HepG2 (cell line): ENCODE measurements around the gene ALDH7A1. TPM values are rescaled to one million over a fixed set of nuclear protein-coding genes. Genes with fewer than 3 reads are reported as not detected.
A peak's percentile ranks its signal among the peaks of the same experiment; 100 is the strongest.

Experiments used
- ATAC-seq: fragments of 200-7000 bp; cut with Tn5 transposase; 3 replicates; pipeline ENCODE4 v1.9.1; 2020; ENCODE audit warnings: mild to moderate bottlenecking, moderate library complexity
- BruUV-seq: library from RNA; stranded (reverse); fragments of 400-500 nt; replicated peaks from 2 replicates; lab custom pipeline; 2021; lab: Mats Ljungman, UMichigan
- CTCF ChIA-PET: fragments of 300-600 bp; formaldehyde crosslinking; extraction: SDS; loops from one replicate; lab custom pipeline; 2021; ENCODE audit warnings: low total read pairs, inconsistent platforms, low intra/inter-chr PET ratio; lab: Yijun Ruan, JAX
- POLR2A ChIA-PET: fragments of 350-600 bp; sonication (Branson Sonifier 250); formaldehyde crosslinking; loops from one replicate; lab custom pipeline; 2020; ENCODE audit warnings: antibody characterized with exemption, inconsistent platforms; lab: Yijun Ruan, JAX
- DNase-seq: peaks from one replicate; pipeline ENCODE4 v3.0.0-alpha.2; 2015; ENCODE audit warnings: low spot score
- FAIRE-seq: peaks from 3 replicates; lab custom pipeline; 2011; peaks lifted over from hg19 to GRCh38; lab: Jason Lieb, UNC
- H2AFZ ChIP-seq: one replicate; pipeline ENCODE4 v1.6.1; 2011; ENCODE audit warnings: low read length, inconsistent platforms
- H3K27ac ChIP-seq: fragments of 300-600 bp; 3 replicates; pipeline ENCODE4 v1.8.0; 2011; ENCODE audit warnings: mixed run types, mild to moderate bottlenecking, mixed read lengths, low read length, inconsistent platforms; ENCODE audit not compliant: insufficient read depth; ENCODE audit errors: extremely low read length
- H3K27me3 ChIP-seq, 2 experiments: fragments of 200-600 bp in 1 of 2; 2 replicates in 1 of 2; 3 replicates in 1 of 2; pipeline versions ENCODE4 v1.6.0 to v1.8.0; 2011; ENCODE audit warnings: low read length in 2 of 2, mild to moderate bottlenecking in 2 of 2, moderate library complexity in 2 of 2, inconsistent platforms in 1 of 2; ENCODE audit not compliant: insufficient read depth in 2 of 2, control insufficient read depth in 1 of 2
- H3K36me3 ChIP-seq, 2 experiments: fragments of 200-600 bp in 1 of 2; replicated peaks in 1 of 2; 2 replicates in 1 of 2; 3 replicates in 1 of 2; pipeline versions ENCODE4 v1.5.1 to v1.8.0; 2011; ENCODE audit warnings: low read length in 2 of 2, inconsistent platforms in 1 of 2; ENCODE audit not compliant: insufficient read depth in 2 of 2, control insufficient read depth in 1 of 2
- H3K4me1 ChIP-seq: 2 replicates; pipeline ENCODE4 v1.5.1; 2012; ENCODE audit warnings: low read length, inconsistent platforms; ENCODE audit not compliant: insufficient read depth
- H3K4me2 ChIP-seq: 2 replicates; pipeline ENCODE4 v1.6.0; 2011; ENCODE audit warnings: low read depth, low read length, inconsistent platforms
- H3K4me3 ChIP-seq, 3 experiments: fragments of 200-600 bp in 1 of 3; sonication (generic), shearing (Covaris generic) in 1 of 3; replicated peaks in 1 of 3; 2 replicates each; pipeline ENCODE4 v1.5.1; 2011 to 2016; ENCODE audit warnings: low read length in 3 of 3, inconsistent platforms in 2 of 3, low read depth in 2 of 3, mild to moderate bottlenecking in 2 of 3, control low read depth in 1 of 3, mixed read lengths in 1 of 3; ENCODE audit not compliant: insufficient read depth in 1 of 3
- H3K79me2 ChIP-seq: one replicate; pipeline ENCODE4 v1.6.1; 2011; ENCODE audit warnings: low read length, inconsistent platforms; ENCODE audit not compliant: insufficient read depth
- H3K9ac ChIP-seq: 2 replicates; pipeline ENCODE4 v1.6.0; 2011; ENCODE audit warnings: mild to moderate bottlenecking, low read depth, low read length, inconsistent platforms; ENCODE audit not compliant: insufficient read depth
- H3K9me3 ChIP-seq: 2 replicates; pipeline ENCODE4 v1.5.1; 2012; ENCODE audit warnings: mild to moderate bottlenecking, low read length
- H4K20me1 ChIP-seq: 2 replicates; pipeline ENCODE4 v1.6.0; 2011; ENCODE audit warnings: inconsistent platforms, mild to moderate bottlenecking, low read length, moderate library complexity; ENCODE audit not compliant: insufficient read depth
- HOMEZ ChIP-seq: IDR thresholded peaks from 2 replicates; pipeline ENCODE4 v1.6.1; 2016; ENCODE audit warnings: low read depth
- KDM5A ChIP-seq: fragments of 200-600 bp; sonication (generic); IDR thresholded peaks from 2 replicates; pipeline ENCODE4 v1.7.0; 2018; ENCODE audit warnings: antibody characterized with exemption, mild to moderate bottlenecking, low read length, borderline replicate concordance
- NFYB ChIP-seq: sonication (generic); formaldehyde crosslinking; IDR thresholded peaks from 2 replicates; pipeline ENCODE4 v1.4.0; 2020; ENCODE audit warnings: missing genetic modification reagents
- RFX1 ChIP-seq: fragments of 450-650 bp; IDR thresholded peaks from 2 replicates; pipeline ENCODE4 v1.6.1; 2017
- ZNF17 ChIP-seq: sonication (generic); formaldehyde crosslinking; IDR thresholded peaks from 2 replicates; pipeline ENCODE4 v1.5.0; 2020; ENCODE audit warnings: mild to moderate bottlenecking, missing genetic modification reagents
- ZNF451 ChIP-seq: sonication (generic); formaldehyde crosslinking; IDR thresholded peaks from 2 replicates; pipeline ENCODE4 v1.5.0; 2020; ENCODE audit warnings: mild to moderate bottlenecking, missing genetic modification reagents
- WGBS: methylation state at CpG from one replicate; pipeline ENCODE4 v1.1.6; 2017; ENCODE audit warnings: low lambda C conversion rate; 5-methylcytosine and 5-hydroxymethylcytosine counted together
- in situ Hi-C: cut with HindIII; loops from 2 replicates; pipeline ENCODE4 v1.10.0; 2017; ENCODE audit warnings: low pct_unique_long_range_greater_than_20kb; ENCODE audit not compliant: extremely low pct_ligation_motif_present
- intact Hi-C: fragments of 100-400 bp; cut with micrococcal nuclease; formaldehyde crosslinking; loops from one replicate; pipeline ENCODE4 v1.10.0; 2022; ENCODE audit not compliant: unreplicated experiment
- polyA plus RNA-seq, 8 experiments: library from polyadenylated mRNA; depleted of rRNA in 3 of 8; stranded (reverse) in 7 of 8; unstranded in 1 of 8; fragments of >200 nt; fragmentation: Illumina TruSeq in 4 of 8; extraction: Trizol in 4 of 8; gene quantifications; 2 replicates each; pipeline versions ENCODE4 v1.2.1 to v1.2.3, GENCODE V29; 2011 to 2016; ENCODE audit warnings: low read depth in 4 of 8, missing spikeins in 1 of 8, mixed read lengths in 1 of 8; ENCODE audit not compliant: insufficient read depth in 1 of 8
- total RNA-seq, 5 experiments: library from RNA; depleted of rRNA; stranded (reverse); fragments of >200 nt; fragmentation: Illumina TruSeq; extraction: Trizol; gene quantifications; 2 replicates each; pipeline ENCODE4 v1.2.3, GENCODE V29; 2016; ENCODE audit warnings: low read depth in 1 of 5
- TF ChIP-seq, protein P1 (sequence below): sonication (generic); formaldehyde crosslinking; IDR thresholded peaks from 2 replicates; pipeline ENCODE4 v1.8.1; 2023; ENCODE audit warnings: missing genetic modification reagents, inconsistent platforms, borderline replicate concordance

ALDH7A1 gene
- total and polyA plus RNA-seq, 2 of the 13 experiments (the other 11 are each of a cell fraction or from before 2014, with no cell fraction given) = 69.0 to 100 TPM

- TF ChIP-seq KDM5A (no peak), ZNF451 (CRISPR knock-in tag) (no peak)
- TF ChIP-seq, protein P1, sequence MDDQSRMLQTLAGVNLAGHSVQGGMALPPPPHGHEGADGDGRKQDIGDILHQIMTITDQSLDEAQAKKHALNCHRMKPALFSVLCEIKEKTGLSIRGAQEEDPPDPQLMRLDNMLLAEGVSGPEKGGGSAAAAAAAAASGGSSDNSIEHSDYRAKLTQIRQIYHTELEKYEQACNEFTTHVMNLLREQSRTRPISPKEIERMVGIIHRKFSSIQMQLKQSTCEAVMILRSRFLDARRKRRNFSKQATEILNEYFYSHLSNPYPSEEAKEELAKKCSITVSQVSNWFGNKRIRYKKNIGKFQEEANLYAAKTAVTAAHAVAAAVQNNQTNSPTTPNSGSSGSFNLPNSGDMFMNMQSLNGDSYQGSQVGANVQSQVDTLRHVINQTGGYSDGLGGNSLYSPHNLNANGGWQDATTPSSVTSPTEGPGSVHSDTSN (CRISPR knock-in tag) = no peak
These were observed 59.0 kb downstream of the ALDH7A1 start (continued) for GRCh38 chr5:126535856-126536545.

DNA sequence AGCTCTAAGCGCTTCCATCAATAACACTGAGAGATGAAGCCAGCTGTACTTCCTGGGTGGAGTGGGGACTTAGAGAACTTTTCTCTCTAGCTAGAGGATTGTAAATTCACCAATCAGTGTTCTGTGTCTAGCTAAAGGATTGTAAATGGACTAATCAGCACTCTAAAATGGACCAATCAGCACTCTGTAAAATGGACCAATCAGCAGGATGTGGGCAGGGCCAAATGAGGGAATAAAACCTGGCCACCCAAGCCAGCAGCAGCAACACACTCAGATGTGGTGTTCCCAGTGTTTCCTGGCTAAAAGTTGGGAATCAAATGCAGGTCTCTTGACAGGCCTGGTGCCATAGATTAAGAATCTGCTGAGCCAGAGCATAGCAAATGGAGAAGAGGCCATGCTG is 60.5 kb downstream of the ALDH7A1 start:
- H3K79me2 ChIP-seq = no peaks in the 10 kb centered on the region
- ChIA-PET CTCF (no interaction called here), POLR2A (no interaction called here)
- no peaks in the 10 kb centered on the region; a peak in 1 of 5 replicates for H3K27me3 ChIP-seq
- H3K27ac ChIP-seq = no peak overlapping the region
- no peak for TF ChIP-seq HOMEZ (CRISPR knock-in tag)
- TF ChIP-seq RFX1 = no peak
- no peak for TF ChIP-seq ZNF17
- peak; percentile 54; the same call in 1 of the 2 replicates for TF ChIP-seq NFYB (CRISPR knock-in tag)
- DNase-seq (no peak), ATAC-seq (no peak), FAIRE-seq (no peak)
- H3K4me1 ChIP-seq = peaks cover 25% of the 10 kb centered on the region
- no peaks in the 10 kb centered on the region for H3K36me3 ChIP-seq
- H3K4me2 ChIP-seq = no peak overlapping the region
- H3K9ac ChIP-seq = no peak overlapping the region
- H3K4me3 ChIP-seq = no peak overlapping the region
- WGBS = 91% methylated on average over 1 of the region's 1 CpG
- BruUV-seq = no TSS peak
- H4K20me1 ChIP-seq = no peaks in the 10 kb centered on the region
- intact Hi-C loops (no loop called here), in situ Hi-C loops (no loop called here)
- no peaks in the 10 kb centered on the region for H3K9me3 ChIP-seq
- H2AFZ ChIP-seq = no peak overlapping the region
